Measurements from ENCODE around the gene MAGIX.

The MAGIX gene

DNA sequence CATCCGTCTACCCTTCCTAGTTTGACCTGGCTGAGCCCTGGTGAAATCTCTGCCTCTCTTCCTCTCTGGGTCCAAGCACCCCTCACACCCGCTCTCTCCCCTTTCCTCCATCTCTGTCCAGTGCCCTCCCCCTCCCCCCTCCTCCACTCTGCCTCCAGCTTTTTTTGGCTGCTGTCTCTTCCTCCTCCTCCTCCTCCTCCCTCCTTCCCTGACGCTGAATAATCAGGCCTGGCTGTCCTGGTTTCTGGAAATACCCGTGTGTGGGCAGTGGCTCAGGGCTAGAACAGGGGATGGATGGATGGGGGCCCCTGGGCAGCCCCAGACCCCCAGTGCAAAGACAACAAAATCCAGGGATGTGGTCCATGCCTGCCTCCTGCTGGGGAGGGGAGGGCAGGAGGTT, 42.2 kb downstream of the MAGIX start:
- no peak for DNase-seq (ENCODE audit: low read depth in 3 of 3)

DNA sequence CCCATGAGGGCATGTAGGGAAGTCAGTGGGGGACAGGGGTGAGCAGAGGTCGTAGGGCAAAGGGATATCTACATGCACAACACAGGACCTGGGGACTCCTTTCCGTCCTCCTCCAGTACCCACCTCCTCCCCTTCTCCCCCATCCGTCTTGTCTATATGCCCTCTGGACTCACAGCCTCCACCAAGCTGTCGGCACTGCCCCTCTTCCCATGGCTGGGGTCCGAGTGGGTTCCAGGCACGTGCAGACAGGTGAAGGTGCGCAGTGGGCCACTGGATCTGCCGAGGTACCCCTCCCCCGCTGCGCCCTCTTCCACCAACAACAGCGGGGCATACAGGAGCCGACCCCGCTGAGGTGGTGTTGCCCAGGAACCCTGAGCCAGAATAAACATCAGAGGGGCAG, 42.9 kb downstream of the MAGIX start:
- no peak for DNase-seq (ENCODE audit: low read depth in 3 of 3)

DNA sequence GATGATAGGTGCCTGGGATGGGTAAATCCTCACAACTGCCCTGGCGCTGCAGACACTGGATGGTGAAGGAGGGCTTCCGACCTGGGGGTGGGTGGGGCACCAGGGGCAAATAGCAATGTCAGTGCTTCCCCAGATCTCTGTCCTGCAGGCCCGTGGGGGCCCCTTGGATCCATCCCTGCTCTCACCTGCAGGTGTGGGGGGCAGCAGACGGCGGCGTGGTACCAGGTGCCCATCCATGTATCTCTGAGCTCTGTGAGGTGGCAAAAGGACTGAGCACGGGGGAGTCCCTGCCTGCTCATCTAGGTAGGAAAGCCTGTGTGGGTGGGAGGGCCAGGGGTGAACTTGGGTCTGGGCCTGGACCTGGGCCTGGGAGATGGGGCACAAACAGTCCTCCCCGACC, 44.0 kb downstream of the MAGIX start:
- DNase-seq (ENCODE audit: low read depth in 3 of 3) = no peak

DNA sequence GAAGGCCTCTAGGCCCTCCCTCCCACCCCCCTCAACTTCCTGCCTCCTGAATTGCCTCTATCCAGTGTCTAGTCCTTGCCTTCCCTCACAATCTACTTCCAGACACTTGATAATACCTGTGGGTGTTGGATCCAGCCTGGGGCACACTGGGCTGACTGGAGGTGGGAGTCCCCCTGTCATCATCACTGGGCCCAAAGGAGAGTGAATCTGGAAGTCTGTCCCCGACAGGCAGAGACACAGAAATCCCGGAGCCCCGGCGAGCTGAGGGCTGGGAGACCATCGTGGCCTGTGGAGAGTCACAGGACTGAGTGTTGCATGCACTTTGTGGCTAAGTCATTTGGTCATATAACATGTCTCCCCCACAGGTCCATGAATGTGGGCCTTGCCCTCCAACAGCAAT, 45.8 kb downstream of the MAGIX start:
- no peak for DNase-seq (ENCODE audit: low read depth in 3 of 3)

DNA sequence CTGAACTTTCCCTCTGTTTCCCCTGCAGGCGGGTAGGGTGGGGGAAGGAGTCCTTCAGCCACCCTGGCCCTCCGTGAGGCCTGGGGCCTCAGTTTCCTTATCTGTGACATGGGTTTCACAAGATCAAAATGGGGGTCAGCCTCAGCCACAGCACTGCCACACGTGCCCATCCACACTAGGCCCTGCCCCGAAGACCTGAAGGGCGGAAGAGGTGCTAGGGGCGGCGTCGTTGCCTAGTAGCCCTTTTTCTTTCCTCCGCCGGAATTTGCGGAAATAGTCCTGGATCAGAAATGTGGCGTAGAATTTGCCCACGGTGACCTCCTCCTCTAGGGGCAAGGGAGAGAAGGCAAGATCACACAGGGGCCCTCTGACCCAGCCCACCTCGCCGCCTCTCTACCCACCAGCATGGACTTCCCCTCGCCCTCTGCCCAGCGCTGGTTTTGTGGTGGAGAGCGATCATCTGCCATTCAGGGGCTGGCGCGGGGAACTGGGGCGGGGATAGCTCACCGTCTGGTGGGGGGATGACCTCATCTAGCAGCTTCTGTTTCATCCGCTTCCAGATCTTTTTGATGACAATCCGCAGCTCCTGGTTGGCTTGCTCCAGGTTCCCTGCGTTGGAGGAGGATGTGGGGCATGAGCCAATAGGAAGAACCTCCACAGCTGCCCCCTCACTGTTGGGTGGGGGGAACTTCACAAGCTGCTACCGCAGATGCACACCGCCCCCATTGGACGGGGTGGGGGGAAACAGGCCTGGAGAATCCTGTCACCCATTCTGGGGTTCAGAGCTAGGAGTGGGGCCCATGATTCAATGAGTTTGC, 47.1 kb downstream of the MAGIX start:
- no peak for DNase-seq (ENCODE audit: low read depth in 3 of 3)

DNA sequence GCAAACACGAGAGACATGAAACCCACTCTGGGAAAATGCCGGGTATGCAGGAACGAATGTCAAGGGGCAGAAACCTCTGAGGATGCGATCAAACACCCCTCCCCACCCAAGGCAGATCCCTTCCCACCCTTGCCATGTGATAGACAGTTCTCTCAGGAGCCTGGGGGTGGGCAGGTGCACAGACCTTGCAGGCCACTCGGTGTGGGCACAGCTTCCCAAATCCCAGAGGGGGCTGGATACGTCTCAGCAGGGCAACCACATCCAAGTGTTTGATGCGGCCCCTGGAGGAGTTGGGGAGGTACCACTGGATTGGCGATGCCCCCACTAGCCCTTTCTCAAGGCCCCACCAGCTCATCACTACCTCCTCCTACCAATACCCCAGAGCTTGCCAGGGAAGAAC, 47.8 kb downstream of the MAGIX start:
- DNase-seq (ENCODE audit: low read depth in 3 of 3) = no peak

DNA sequence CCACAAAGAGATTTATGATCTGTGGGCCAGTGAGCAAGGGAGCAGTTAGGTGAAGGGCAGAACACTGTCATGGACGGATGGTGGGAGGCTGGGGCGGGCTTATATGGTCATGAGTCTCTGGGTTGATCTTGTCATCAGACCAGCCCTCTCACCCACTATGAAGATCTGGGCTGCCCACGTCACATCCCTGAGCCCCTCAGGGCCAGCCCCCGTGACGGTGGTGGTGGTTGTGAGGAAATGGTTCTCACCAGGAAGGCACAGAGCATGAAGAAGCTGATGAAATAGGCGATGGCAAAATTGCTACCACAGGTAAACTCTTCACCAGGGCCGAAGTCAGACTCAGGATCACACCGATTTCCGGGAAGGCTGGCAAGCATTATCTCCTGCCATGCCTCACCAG, 48.5 kb downstream of the MAGIX start:
- DNase-seq (ENCODE audit: low read depth in 3 of 3) = no peak

DNA sequence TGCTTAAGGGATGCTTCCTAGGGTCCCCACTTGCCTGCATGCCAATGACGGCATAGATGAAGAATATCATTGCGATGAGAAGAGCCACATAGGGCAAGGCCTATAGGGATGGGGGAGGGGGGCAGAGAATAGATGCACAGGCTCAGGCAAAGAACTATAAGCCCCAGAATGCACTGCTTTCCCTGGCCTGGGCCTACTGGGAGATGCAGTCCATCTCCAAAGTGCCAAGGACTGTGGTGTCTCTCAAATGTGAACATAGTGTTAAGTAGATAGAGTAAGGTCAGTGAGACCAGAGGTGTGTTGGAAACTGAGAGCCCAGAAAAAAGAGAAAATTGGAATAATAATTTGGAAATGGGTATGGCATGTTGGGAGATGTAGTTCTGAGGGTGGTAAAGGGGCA, 49.7 kb downstream of the MAGIX start:
- DNase-seq (ENCODE audit: low read depth in 3 of 3) = no peak

DNA sequence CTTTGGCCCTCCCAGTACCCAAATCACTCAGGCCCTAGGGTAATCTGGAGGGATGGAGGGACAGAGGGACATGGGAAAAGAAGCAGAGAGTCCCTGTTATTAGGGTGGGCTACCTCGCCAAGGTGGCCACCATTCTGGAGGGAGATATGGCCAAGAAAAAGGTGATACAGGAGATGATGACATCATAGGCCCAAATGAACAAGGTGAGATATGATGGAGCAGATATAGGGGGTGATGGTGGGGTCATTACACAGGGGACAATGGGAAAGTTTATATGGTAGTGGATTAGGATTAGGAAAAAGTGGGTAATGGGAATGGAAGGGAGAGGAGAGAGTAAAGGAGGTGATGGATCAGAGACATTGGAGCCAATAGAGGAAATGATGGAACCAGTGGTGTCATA, 50.3 kb downstream of the MAGIX start:
- no peak for DNase-seq (ENCODE audit: low read depth in 3 of 3)

DNA sequence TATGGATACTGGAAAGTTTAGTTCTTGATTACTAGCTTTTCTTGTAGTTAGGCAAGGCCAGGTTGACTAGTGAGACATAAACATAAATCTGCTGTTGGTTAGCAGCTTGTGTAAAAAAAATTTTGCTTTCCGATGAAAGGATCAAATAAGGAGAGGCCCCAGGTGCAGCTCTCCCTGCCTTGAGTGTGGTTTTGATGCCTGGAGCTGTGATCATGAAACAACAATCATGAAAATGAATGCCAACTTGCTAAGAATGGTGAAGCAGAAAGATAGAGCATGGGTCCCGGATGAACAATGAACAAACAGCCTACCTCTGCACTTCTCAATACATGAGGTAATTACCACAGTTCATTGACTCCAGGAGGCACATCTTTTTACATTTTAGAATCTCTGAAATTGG, 51.9 kb downstream of the MAGIX start:
- no peak for DNase-seq (ENCODE audit: low read depth in 3 of 3)

DNA sequence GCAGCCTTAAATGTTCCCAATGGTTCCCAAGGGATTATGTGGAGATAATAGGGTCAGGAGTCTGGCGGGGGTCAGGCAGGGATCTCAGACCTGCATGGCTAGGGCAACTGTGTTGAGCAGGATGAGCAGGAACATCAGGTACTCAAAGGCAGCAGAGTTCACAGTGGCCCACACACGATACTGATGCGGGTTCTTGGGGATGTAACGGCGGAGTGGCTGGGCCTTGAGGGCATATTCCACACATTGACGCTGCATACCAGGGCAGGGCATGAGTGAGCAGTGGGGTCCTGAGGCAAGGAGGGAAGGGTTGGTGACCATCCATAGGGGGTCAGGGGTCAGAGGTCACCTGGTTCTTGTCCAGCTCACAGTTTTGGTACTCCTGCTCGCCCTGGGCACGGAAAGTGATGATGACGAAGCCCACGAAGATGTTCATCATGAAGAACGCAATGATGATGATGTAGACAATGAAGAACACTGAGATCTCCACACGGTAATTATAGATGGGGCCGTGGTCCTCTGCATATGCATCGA, 52.5 kb downstream of the MAGIX start:
- DNase-seq (ENCODE audit: low read depth in 3 of 3) = no peak
